Measurements from ENCODE around the gene CBFA2T2.

Gene CBFA2T2

DNA sequence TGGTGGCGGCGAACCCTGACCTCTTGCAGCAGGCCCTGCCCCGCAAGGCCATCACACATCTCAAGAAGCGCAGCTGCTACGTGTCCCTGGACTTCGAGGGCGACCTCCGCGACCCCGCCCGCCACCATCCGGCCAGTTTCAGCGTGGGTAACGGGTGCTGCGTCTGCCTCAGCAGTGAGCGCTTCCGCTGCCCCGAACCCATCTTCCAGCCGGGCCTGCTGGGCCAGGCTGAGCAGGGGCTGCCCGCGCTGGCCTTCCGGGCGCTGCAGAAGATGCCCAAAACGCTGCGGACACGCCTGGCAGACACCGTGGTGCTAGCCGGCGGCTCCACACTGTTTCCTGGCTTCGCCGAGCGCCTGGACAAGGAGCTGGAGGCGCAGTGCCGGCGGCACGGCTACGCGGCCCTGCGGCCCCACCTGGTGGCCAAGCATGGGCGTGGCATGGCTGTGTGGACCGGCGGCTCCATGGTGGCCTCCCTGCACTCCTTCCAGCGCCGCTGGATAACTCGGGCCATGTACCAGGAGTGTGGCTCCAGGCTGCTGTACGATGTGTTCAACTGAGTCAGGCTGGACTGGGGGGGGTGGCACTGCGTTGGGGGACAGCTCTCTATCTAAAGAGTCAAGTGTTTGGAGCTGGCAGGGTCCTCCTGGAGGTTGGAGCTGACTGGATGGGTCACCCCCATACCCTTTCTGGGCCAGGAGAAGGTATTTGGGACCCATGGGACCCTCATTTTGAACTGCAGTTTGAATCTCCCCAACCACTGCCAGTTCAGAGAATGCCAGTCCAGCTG is 178.0 kb downstream of the CBFA2T2 start:
- ChIA-PET POLR2A (no interaction called here), CTCF (interaction anchor here (0.7 to 5.6 kb wide), 31 partner anchors 9 to 269 kb away, joined by 3 to 61 read pairs (median 4); partner anchors contain the start of genes CBFA2T2, CDK5RAP1 and SNTA1)
- TF ChIP-seq, protein P1, sequence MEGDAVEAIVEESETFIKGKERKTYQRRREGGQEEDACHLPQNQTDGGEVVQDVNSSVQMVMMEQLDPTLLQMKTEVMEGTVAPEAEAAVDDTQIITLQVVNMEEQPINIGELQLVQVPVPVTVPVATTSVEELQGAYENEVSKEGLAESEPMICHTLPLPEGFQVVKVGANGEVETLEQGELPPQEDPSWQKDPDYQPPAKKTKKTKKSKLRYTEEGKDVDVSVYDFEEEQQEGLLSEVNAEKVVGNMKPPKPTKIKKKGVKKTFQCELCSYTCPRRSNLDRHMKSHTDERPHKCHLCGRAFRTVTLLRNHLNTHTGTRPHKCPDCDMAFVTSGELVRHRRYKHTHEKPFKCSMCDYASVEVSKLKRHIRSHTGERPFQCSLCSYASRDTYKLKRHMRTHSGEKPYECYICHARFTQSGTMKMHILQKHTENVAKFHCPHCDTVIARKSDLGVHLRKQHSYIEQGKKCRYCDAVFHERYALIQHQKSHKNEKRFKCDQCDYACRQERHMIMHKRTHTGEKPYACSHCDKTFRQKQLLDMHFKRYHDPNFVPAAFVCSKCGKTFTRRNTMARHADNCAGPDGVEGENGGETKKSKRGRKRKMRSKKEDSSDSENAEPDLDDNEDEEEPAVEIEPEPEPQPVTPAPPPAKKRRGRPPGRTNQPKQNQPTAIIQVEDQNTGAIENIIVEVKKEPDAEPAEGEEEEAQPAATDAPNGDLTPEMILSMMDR (IDR thresholded peaks at IDR 0.05; ENCODE audit: control extremely low read depth, extremely low read depth, low read depth, missing control alignments), result peak; percentile 85
- peak; percentile 86 for DNase-seq (ENCODE audit: extremely low spot score)

DNA sequence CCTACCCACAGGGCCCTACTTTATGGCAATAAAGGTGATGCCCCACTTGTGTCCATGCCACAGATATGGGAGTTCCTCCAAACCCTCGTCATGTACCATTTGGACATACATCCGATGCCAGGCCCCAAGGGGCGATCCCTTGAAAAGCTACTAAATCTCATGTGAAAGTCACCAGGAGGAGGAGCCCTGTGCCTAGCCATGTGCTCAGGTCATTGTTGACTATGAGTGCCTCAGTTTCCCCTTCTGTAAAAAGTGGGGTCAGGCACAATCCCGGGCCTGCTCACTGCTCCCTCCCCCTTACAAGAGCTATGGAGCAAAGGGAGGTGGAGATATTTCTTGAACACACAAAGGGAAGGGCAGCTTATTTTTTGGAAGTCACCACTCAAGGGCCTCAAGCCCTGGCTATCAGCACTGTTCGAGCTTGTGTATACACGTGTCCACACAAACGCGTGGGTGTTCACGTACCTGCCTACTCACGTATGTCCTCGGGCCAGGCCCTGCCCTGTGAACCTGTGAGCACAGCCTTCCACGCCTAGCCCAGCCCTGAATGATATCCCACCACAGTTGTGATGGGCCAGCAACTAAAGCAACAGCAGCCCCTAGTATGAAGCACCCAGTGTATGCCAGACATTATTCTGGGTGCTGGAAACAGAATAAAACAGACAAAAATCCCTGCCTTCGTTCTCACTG is 178.7 kb downstream of the CBFA2T2 start:
- DNase-seq (ENCODE audit: extremely low spot score), result no peak
- POLR2A ChIA-PET, result no interaction called here
- TF ChIP-seq, protein P1 (IDR thresholded peaks at IDR 0.05; ENCODE audit: control extremely low read depth, extremely low read depth, low read depth, missing control alignments), result no peak
- CTCF ChIA-PET, result interaction anchor here (0.7 to 5.6 kb wide), 26 partner anchors 9 to 267 kb away, joined by 3 to 61 read pairs (median 4); partner anchors contain the start of genes CBFA2T2, CDK5RAP1 and SNTA1

DNA sequence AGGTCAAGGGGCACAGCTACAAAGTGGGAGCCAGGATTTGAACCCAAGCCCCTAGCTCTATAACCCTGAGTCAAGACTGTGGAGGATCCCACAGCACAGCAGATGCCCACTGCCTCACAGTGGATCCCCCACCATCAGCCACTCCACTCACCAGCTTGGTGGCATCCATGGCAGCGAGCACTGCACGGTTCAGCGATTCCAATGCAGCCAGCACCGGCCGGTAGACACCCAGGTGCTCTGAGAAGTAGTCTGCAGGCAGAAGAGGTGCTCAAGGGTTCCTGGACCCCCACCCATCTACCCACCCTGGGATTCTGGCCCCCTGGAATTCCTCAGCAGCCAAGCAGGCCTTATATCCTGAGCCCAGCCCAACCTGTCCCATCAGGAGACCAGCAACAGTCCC is 179.3 kb downstream of the CBFA2T2 start:
- CTCF ChIA-PET, result interaction anchor here (1.2 to 5.6 kb wide), 15 partner anchors 8 to 215 kb away, joined by 3 to 61 read pairs (median 7); no protein-coding TSS in a partner anchor
- no peak for DNase-seq (ENCODE audit: extremely low spot score)

DNA sequence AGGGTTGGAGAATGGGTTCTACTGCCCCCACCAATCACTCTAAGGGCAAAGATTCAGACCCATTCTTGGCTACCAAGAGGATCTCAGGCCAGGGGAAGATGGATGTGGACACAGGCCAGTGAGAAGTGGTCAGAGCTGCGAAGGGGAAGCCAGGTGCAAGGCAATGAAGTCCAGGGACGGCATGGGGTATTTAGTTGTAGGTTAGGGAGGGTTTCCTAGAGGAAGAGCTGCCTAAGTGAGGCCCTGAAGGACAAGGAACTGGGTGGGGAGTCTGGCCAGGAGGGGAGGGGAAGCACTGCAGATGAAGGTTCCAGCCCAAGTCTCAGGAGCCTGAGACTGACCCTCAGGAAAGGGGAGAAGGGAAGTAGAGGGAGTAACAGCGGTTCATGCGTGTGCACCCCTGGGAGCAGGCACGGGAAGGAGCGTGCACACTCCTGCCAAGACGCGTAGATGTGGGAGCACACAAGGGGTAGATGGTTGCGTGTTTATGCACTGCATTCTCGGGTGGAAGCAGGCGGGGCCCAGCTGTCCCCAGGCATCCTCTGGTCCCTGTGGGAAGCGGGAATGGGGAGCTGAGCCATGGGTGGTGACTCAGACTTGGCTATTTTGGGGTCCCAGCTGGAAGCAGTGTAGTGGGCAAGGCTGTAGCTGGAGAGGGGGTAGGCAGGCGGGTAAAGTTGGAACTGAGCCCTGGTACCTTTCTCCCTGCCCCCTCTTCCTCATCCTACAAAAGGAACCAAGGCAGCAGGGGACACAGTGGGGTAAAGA is 180.2 kb downstream of the CBFA2T2 start:
- TF ChIP-seq, protein P1 (IDR thresholded peaks at IDR 0.05; ENCODE audit: control extremely low read depth, extremely low read depth, low read depth, missing control alignments), result no peak
- DNase-seq (ENCODE audit: extremely low spot score), result no peak
- POLR2A ChIA-PET, result no interaction called here
- CTCF ChIA-PET, result interaction anchor here (1.1 to 5.6 kb wide), 6 partner anchors 11 to 212 kb away, joined by 4 to 61 read pairs (median 16); no protein-coding TSS in a partner anchor

More for the DNA sequence above, 179.3 kb downstream of the CBFA2T2 start:
- TF ChIP-seq, protein P1 (IDR thresholded peaks at IDR 0.05; ENCODE audit: control extremely low read depth, extremely low read depth, low read depth, missing control alignments), result no peak
- POLR2A ChIA-PET, result no interaction called here

DNA sequence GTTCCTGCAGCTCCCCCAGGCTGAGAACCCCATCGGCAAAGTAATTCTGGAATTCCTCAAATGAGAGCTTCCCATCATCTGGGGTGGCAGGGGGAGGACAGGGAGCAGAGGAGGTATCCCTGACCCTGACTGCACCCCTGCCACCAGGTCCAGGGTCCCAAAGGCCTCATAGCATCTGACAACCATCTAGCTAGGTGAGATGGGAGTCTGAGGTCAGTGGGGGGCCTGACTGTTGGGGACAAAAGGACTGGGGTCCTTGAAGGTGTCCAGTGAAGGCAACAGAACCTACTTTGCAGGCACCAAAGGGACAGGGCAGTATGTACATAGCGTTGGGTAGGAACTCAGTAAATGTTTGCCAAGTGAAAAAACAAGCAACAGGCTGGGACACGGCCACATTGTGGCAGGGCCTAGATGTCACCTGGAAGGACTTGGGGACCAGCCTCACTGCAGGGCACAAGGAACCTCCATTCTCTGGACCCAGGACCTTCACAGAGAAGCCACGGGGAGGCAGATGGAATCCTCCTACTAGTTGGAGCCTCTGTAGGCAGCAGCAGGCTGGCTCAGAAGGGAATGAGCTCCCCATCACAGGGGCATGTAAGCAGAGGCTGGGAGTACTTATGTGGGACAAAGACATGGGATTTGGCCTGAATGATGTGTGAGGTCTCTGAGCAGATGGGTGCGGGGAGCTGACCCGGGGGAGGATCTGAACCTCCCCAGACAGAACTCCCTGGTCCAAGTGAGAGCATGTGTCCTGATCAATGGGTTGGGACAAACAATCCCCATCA is 181.0 kb downstream of the CBFA2T2 start:
- TF ChIP-seq, protein P1 (IDR thresholded peaks at IDR 0.05; ENCODE audit: control extremely low read depth, extremely low read depth, low read depth, missing control alignments), result no peak
- CTCF ChIA-PET, result interaction anchor here (0.9 to 5.0 kb wide), 4 partner anchors 10 to 213 kb away, joined by 3 to 50 read pairs (median 6); no protein-coding TSS in a partner anchor
- no peak for DNase-seq (ENCODE audit: extremely low spot score)
- POLR2A ChIA-PET, result no interaction called here

All from GM10248 (cell line).